Left cardiac atrium (tissue), 4 donors: Measurements from ENCODE around the gene FGGY. TPM values are rescaled to one million over a fixed set of nuclear protein-coding genes. Genes with fewer than 3 reads are reported as not detected.
"Not testable (repeated sequence)": the region's sequence is repeated elsewhere in the genome, so short reads cannot be mapped to it uniquely, and the experiment has no call there.

Experiments
- ATAC-seq, 2 donors: fragments of 200-7000 bp; cut with Tn5 transposase; one replicate each; pipeline ENCODE4 v1.9.1; 2020; ENCODE audit warnings: mild to moderate bottlenecking in 2 of 2, moderate library complexity in 2 of 2
- DNase-seq: peaks from one replicate; pipeline ENCODE4 v3.0.0-alpha.2; 2020
- intact Hi-C, 2 donors: fragments of 100-400 bp; cut with DNase I; formaldehyde crosslinking; loops; one replicate each; pipeline versions ENCODE4 v1.14.1 to v1.15.1; 2022 to 2023
- total RNA-seq, 2 donors: library from RNA; stranded (reverse); fragmentation: NEBNext Ultra II Directional; extraction: Animal tissue kit (Norgen Biotek cat#: 25700); gene quantifications; one replicate each; pipeline ENCODE4 v1.2.1, GENCODE V29; 2021
- donor health status: DM: no; HTN: yes; CAD: no.
- donor health status: DM: no; HTN: yes; CAD: no; lungs with severe emphysema.
- donor health status: DM: yes; HTN: yes; CAD: no.
- donor health status: Dilated cardiomyopathy.

FGGY gene
- total RNA-seq, 2 donors from 2014 or later, result 14.0 to 21.6 TPM

DNA sequence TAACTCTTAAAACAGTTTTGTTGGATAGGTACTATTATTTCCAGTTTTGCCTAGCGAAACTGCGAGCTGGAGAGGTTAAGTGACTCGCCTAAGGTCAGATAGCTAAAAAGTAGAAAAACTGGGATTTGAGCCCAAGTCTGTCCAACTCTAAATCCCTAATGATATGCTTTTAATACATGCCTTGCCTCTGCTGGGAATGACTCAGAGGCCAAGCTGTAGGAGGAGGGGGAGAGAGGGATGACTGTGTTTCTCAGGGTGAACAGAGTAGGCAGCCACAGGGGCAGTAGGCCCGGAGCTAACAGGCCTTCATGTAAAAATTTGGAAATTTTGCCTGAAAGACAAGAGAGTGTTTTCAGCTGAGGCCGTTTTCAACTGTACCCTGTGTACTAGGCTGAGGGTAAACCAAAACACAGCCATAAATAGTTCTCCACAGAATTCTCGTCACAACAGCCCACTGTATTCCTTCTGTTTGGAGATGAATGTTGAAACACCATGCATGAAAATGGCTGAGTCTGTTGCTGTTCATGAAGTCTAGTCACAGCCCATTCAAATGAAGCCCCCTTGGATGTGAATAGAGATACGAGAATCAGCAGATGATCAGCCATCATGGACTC lies 410.4 kb downstream of the FGGY start:
- intact Hi-C loops, result loop anchor here (10.0 kb wide), 2 partner anchors 48 to 962 kb away; no protein-coding TSS in a partner anchor
- ATAC-seq, result peak; percentile 86 to 96

DNA sequence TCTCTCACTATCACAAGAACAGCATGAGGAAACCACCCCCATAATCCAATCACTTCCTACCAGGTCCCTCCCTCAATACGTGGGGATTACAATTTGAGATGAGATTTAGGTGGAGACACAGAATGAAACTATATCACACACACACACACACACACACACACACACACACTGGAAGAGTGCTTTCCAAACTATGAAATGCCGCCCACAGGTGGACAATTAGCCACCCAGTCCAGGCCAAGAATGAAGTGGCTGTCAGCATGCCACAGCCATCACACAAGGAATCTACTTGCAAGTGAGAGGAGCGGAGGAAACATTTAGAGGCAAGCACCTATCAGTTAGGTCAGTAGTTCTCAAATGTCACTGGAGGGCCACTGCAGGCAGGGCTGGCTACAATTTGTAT lies 412.4 kb downstream of the FGGY start:
- intact Hi-C loops, result loop anchor here (10.0 kb wide), 2 partner anchors 45 to 965 kb away; no protein-coding TSS in a partner anchor
- no peak for DNase-seq
- ATAC-seq, result no peak

More for the DNA sequence above, 410.4 kb downstream of the FGGY start:
- DNase-seq, result peak; percentile 54

- not testable (repeated sequence) for ATAC-seq, DNase-seq
- intact Hi-C loops, result loop anchor here in 1 of 2 donors (5.0 kb wide), 1 partner anchor 934 kb away; no protein-coding TSS in a partner anchor
Measured at GRCh38 chr1:59710920-59711319, 414.0 kb downstream of the FGGY start.

DNA sequence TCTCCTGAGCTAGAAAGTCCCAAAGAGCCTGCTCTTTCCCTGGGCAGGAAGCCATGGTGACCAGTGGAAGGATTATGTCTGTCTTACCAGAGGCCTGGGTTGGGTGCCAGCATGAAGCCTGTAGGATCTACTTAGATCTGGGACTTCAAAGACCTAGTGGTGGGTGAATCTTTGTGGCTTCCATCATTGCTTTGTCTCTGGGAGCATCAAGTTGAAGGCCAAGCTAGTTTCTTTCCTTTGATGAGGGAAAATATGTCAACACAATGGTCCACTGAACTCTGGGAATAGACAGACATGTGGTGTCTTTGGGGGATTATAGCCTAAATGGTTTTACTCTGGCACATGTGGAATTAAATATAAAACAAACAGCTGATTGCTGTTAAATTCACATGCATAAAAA lies 417.3 kb downstream of the FGGY start:
- no peak for ATAC-seq
- intact Hi-C loops, result loop anchor here in 1 of 2 donors (5.0 kb wide), 1 partner anchor 937 kb away; no protein-coding TSS in a partner anchor
- DNase-seq, result no peak

DNA sequence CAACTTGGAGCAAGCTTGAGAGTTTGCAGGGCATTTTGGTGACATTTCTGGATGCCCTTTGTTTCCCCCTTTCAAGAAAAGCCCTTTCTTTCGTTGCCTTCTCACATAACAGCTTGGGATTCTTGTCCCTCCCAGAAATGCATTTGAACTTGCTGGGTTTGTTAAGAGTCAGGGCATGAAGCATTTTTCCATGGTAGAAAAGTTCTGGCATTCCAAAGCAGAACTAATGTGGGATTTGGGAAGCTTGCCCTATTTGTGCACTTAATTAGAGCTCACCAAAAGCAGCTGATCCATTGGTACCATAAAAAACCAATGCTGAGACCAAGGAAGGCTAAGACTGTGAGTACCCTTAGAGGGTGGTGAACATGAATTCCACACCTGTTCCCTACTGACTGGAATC lies 418.1 kb downstream of the FGGY start:
- DNase-seq (no peak), ATAC-seq (no peak)
- intact Hi-C loops, result loop anchor here in 1 of 2 donors (5.0 kb wide), 1 partner anchor 938 kb away; no protein-coding TSS in a partner anchor

GRCh38 chr1:59716832-59717231 lies 419.9 kb downstream of the FGGY start:
- intact Hi-C loops, result no loop called here
- ATAC-seq, result no peak
- DNase-seq, result no peak

DNA sequence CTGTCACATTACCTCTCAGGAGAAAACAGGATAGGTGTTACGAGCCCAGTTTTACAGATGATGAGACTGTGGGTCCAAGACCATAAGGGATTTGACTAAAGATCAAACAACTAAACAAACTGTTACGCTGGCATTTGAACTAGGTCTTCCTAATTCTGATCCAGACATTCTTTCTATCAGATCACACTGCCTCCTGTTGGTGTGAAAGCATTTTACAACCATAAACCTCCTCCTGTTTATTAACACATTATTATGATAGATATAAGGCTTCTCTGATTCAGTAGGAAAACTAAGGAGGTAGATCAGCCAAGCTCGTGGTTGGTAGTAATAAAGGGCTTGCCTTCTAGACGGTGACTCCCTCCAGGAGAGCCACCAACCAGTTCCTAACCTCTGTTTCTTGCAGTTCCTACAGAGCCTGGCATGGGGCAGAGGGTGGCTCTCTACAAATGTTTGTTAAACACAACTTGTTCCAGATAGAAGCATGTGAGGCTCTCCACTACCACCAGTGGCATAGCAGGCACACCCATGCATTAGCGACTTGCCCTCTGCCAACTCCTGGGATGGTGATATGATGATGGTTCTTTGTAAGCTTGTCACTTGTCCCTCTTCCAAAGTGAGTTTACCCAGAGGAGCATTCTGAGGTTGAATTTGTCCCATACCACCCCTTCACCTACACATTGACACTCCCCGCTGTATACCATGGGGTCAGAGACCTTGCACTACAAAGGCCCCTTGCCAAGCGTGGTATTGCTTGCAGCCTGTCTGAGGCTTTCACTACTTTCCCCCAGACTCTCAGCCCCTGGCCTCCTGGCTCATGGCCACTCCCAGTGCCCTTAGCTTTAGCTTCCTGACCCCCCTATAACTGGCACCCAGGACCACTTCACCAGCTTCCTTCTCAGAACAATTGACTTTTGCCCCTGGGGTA lies 421.4 kb downstream of the FGGY start:
- ATAC-seq, result peak; percentile 75 to 80
- peak; percentile 26 for DNase-seq
- intact Hi-C loops, result no loop called here

GRCh38 chr1:59718989-59719360 lies 422.1 kb downstream of the FGGY start:
- DNase-seq (peak; percentile 57), ATAC-seq (peak; percentile 96 to 97)

DNA sequence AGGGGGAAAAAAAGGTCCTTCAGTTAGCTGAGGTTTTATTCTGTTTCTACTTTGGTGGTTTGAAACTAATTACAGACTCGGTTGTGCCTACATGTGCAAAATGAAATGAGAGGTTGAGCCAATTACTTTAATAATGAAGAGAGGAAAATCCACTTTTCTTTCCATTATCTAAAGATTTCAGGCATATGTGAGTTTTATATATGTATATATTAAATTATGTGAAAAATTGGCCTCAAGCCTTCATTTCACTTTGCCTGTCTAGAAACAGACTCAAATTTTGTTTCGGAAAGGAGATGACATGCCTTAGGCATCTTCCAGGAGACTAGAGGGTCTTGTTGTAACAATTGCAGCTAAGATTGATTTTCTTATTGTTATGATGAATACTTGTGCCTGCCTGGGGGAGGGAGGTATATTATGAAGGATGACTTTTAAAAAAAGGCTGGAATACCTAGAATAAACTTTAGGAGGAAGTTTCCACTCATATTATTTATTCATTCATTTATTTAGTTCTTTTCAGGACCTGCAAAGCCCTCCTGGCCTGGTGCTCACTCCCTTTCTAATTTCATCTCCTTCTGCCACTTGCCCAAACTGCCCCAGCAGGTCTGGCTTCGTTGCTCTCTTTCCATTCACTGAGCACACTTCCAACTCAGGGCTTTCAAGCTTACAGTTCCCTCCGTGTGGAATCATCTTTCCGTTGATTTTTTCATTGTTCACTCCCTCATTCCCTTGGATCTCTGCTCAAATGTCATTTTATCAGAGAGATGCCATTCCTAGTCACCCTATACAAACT lies 423.6 kb downstream of the FGGY start:
- intact Hi-C loops, result no loop called here
- no peak for ATAC-seq

More at GRCh38 chr1:59718989-59719360, 422.1 kb downstream of the FGGY start:
- intact Hi-C loops, result no loop called here

GRCh38 chr1:59730302-59730701 lies 433.4 kb downstream of the FGGY start:
- DNase-seq, result no peak
- ATAC-seq, result peak in 1 of 2 donors; percentile 39
- intact Hi-C loops, result no loop called here

More for the DNA sequence above, 423.6 kb downstream of the FGGY start:
- DNase-seq, result no peak

- DNase-seq (peak; percentile 82), ATAC-seq (peak; percentile 46 to 85)
- intact Hi-C loops, result no loop called here
Measured at GRCh38 chr1:59730759-59731478, 434.0 kb downstream of the FGGY start.

DNA sequence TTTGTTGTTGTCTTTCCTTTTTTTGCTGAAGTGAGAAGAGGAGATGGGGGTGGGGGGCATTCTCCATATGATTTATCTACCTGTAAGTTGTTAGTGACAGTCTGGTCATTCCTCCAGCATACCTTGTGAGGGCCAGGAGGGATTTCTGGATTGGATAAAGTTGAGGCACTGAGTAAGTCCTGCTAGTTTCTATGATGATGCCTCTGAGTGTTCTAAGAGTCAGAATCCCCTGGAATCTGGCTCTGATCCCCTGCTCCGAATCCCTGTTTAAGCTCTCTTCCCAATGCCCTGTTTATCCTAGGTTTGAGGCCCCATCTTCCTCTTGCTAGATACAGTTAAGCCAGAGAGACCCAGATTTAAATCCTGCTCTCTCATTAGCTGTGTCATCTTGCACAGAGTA lies 434.7 kb downstream of the FGGY start:
- intact Hi-C loops, result no loop called here
- DNase-seq (no peak), ATAC-seq (no peak)

DNA sequence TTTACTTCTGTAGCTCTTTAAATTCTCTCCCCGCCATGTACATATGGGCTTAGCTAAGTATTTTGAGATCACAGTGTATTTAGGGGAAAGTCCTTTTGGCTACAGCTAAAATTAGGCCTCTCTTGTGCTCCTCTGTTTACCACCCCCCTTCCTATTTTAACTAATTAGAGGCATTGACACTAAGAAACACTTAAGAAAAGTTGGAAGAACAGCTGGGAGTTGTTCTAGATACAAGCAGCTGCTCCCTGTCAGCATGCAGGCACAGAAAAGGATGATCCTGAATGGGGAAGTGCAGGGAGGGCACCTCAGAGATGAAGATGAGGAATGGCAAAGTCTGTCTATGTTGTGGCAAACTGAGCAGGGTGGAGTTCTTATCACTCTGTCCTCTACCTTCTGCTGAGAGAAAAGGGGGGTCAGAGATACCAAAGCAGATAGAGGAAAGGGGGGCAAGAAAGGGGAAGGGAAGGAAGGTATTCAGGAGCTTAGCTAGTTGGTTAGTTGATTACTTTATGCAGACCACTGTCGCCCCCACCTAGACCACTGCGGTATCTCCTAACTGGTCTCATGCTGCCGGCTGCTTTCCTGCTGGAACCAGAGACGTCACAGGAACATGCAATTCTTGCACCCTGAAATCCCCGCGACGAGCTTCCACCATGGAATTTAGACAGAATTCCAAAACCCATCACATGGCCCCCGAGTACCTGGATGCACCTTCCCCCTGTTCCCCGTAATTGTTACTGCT lies 435.5 kb downstream of the FGGY start:
- DNase-seq (no peak), ATAC-seq (no peak)
- intact Hi-C loops, result no loop called here

DNA sequence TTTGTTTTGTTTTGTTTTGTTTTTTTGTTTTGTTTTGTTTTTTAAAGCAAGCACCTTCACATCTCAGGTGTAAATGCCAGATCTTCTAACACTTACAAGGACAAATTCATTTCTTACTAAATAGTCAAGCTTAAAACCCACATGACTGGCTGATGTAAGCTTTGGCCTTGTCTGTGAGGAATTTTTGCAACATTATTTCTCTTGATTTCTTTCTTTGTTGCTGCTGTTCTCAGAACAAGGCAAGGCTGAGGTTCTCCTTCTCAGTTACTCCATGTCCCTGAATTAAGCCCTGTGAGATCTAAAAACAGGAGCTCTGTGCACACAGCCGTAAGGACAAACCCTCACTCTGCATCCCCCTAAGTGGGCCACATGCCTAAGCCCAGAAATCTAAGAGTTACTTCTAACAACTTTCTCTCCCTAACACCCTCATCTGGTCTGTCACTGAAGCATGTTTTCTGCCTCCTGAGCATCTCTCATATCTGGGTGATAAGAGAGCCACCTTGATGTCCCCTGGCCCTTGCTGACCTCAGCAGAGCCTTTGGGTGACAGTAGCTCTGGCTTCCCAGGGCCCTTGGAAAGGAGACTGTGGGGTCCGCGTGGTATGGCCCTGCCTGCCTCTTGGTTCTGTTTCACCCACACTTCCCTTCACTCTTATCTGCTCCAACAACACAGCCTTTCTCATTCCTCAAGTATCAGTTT lies 436.7 kb downstream of the FGGY start:
- ATAC-seq (no peak), DNase-seq (no peak)
- intact Hi-C loops, result no loop called here

GRCh38 chr1:59735927-59736326 lies 439.0 kb downstream of the FGGY start:
- DNase-seq, intact Hi-C loops, ATAC-seq: not testable (repeated sequence)

DNA sequence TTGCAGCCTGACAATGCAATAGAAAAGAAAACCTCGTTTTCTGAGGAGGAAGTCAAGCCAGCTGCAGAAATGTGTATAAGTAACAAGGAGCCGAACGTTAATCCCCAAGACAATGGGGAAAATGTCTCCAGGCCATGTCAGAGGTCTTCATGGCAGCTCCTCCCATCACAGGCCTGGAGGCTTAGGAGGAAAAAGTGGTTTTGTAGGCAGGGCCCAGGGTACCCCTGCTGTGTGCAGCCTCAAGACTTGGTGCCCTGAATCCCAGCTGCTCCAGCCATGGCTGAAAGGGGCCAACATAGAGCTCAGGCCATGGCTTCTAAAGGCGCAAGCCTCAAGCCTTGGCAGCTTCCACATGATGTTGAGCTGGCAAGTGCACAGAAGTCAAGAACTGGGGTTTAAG lies 439.9 kb downstream of the FGGY start:
- ATAC-seq (no peak), DNase-seq (no peak)
- intact Hi-C loops, result no loop called here

DNA sequence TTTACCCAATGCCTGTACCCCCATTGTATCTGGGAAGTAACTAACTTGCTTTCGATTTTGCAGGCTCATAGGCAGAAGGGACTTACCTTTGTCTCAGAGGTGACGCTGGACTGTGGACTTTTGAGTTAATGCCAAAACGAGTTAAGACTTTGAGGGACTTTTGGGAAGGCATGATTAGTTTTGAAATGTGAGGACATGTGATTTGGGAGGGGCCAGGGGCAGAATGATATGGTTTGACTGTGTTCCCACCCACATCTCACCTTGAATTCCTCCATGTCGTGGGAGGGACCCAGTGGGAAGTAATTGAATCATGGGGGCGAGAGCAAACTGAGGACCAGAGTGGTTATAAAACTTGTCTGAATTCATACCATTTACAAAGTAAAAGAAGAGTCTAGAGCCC lies 440.7 kb downstream of the FGGY start:
- ATAC-seq (no peak), DNase-seq (no peak)
- intact Hi-C loops, result no loop called here
